Measurements from ENCODE around the gene SERINC2. TPM values are rescaled to one million over a fixed set of nuclear protein-coding genes. Genes with fewer than 3 reads are reported as not detected.
A peak's percentile ranks its signal among the peaks of the same experiment; 100 is the strongest.

Gene SERINC2
- total and polyA plus RNA-seq, 9 of the 15 experiments (the other 6 are each of a cell fraction or from before 2014, with no cell fraction given): 0.07 to 1.2 (median 0.70) TPM; not detected in 2

GRCh38 chr1:31373056-31373896 lies 39.7 kb upstream of the SERINC2 start, which contains the start of gene FABP3 (continued):
- TF ChIP-seq ZNF232 (CRISPR knock-in tag; IDR thresholded peaks at IDR 0.05) (no peak), HDAC3 (IDR thresholded peaks at IDR 0.05; ENCODE audit: borderline replicate concordance, partially characterized antibody) (no peak), HDAC1 (IDR thresholded peaks at IDR 0.05) (no peak), CHAMP1 (IDR thresholded peaks at IDR 0.05) (no peak), PTTG1 (tag; IDR thresholded peaks at IDR 0.05; ENCODE audit: low read depth) (no peak), TFAP4 (CRISPR knock-in tag; IDR thresholded peaks at IDR 0.05; ENCODE audit: borderline replicate concordance) (peak; percentile 26; the same call in 1 of the 2 replicates), TCF3 (CRISPR knock-in tag; IDR thresholded peaks at IDR 0.05) (no peak), GABPA (tag; conservative IDR thresholded peaks at IDR 0.05; ENCODE audit: low read depth) (no peak), ZKSCAN1 (IDR thresholded peaks at IDR 0.05; ENCODE audit: low read depth, low read length) (no peak), L3MBTL2 (IDR thresholded peaks at IDR 0.05) (peak; percentile 83), CHD1 (IDR thresholded peaks at IDR 0.05; ENCODE audit: low read length) (no peak), NBN (IDR thresholded peaks at IDR 0.05; ENCODE audit: low read depth) (no peak), KAT7 (CRISPR knock-in tag; IDR thresholded peaks at IDR 0.05; ENCODE audit: borderline replicate concordance) (no peak), NR2C1 (IDR thresholded peaks at IDR 0.05) (0 out of 2 replicates have a peak, but pooled peaks have one; percentile 37), NR2C1 (tag; IDR thresholded peaks at IDR 0.05) (no peak), ERF (CRISPR knock-in tag; IDR thresholded peaks at IDR 0.05) (0 out of 2 replicates have a peak, but pooled peaks have one; percentile 13), ZNF740 (CRISPR knock-in tag; IDR thresholded peaks at IDR 0.05) (no peak), ZNF740 (tag; IDR thresholded peaks at IDR 0.05) (no peak)
- TF ChIP-seq, protein P1, sequence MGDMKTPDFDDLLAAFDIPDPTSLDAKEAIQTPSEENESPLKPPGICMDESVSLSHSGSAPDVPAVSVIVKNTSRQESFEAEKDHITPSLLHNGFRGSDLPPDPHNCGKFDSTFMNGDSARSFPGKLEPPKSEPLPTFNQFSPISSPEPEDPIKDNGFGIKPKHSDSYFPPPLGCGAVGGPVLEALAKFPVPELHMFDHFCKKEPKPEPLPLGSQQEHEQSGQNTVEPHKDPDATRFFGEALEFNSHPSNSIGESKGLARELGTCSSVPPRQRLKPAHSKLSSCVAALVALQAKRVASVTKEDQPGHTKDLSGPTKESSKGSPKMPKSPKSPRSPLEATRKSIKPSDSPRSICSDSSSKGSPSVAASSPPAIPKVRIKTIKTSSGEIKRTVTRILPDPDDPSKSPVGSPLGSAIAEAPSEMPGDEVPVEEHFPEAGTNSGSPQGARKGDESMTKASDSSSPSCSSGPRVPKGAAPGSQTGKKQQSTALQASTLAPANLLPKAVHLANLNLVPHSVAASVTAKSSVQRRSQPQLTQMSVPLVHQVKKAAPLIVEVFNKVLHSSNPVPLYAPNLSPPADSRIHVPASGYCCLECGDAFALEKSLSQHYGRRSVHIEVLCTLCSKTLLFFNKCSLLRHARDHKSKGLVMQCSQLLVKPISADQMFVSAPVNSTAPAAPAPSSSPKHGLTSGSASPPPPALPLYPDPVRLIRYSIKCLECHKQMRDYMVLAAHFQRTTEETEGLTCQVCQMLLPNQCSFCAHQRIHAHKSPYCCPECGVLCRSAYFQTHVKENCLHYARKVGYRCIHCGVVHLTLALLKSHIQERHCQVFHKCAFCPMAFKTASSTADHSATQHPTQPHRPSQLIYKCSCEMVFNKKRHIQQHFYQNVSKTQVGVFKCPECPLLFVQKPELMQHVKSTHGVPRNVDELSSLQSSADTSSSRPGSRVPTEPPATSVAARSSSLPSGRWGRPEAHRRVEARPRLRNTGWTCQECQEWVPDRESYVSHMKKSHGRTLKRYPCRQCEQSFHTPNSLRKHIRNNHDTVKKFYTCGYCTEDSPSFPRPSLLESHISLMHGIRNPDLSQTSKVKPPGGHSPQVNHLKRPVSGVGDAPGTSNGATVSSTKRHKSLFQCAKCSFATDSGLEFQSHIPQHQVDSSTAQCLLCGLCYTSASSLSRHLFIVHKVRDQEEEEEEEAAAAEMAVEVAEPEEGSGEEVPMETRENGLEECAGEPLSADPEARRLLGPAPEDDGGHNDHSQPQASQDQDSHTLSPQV (IDR thresholded peaks at IDR 0.05): 0 out of 2 replicates have a peak, but pooled peaks have one; percentile 29

All from K562 (cell line).